ENCODE results near the gene ACP5.

GRCh38 chr19:11598103-11598483, 20.6 kb upstream of the ACP5 start:
- TF ChIP-seq CTCF (IDR thresholded peaks at IDR 0.05) = no peak
- no peak for TF ChIP-seq SIN3A (IDR thresholded peaks at IDR 0.05; ENCODE audit: borderline replicate concordance, insufficient read depth, low read depth, low read length)
- no peak for TF ChIP-seq POLR2AphosphoS5 (IDR thresholded peaks at IDR 0.05; ENCODE audit: low read depth, low read length)
- TF ChIP-seq REST (IDR thresholded peaks at IDR 0.05; ENCODE audit: insufficient read depth in 1 of 2, low read depth in 2 of 2, low read length in 1 of 2) = no peak

Measured in Panc1 (cell line).